H7 (cell line): ENCODE results near the gene IFNG. TPM values are rescaled to one million over a fixed set of nuclear protein-coding genes. Genes with fewer than 3 reads are reported as not detected.

Source experiments
- DNase-seq: peaks from one replicate; pipeline ENCODE4 v3.0.0; 2012
- H3K27me3 ChIP-seq: 2 replicates; pipeline ENCODE4 v1.6.0; 2011; ENCODE audit warnings: mild to moderate bottlenecking, low read length; ENCODE audit not compliant: control insufficient read depth, insufficient read depth
- H3K36me3 ChIP-seq: replicated peaks from 2 replicates; pipeline ENCODE4 v1.5.1; 2011; ENCODE audit warnings: low read length; ENCODE audit not compliant: control insufficient read depth, insufficient read depth
- H3K4me3 ChIP-seq: 2 replicates; pipeline ENCODE4 v1.5.1; 2011; ENCODE audit warnings: low read depth, mild to moderate bottlenecking, control low read depth, low read length, moderate library complexity; ENCODE audit not compliant: insufficient read depth
- total RNA-seq: library from RNA; depleted of rRNA; stranded (reverse); fragments of >200 nt; shearing (Covaris generic); gene quantifications from 2 replicates; pipeline ENCODE4 v1.2.3, GENCODE V29; 2014

IFNG gene
- total RNA-seq, 1 experiment from 2014 or later: not detected

DNA sequence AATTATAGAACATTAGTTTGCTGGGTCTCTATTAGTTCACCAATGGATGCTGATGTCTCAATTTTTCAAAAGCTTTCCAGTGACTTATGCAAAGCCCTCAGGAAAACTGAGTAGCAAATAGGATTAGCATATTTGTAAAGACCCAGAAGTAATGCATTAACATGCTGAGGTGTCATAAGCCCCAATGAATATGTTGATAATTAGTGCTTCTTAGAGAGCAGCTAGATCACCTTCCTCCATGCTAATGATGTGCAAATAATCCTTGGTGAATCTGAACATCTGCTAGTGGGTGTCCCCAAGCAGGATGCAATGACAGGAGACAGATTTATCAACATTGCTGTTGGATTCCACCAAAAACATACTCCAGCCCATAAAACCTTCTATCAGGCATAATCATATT is 19.0 kb downstream of the IFNG start:
- Histone ChIP-seq H3K4me3 (no peak overlapping the region), H3K27me3 (no peaks in the 10 kb centered on the region; the same call in 1 of the 2 replicates), H3K36me3 (no peaks in the 10 kb centered on the region)
- DNase-seq: no peak

DNA sequence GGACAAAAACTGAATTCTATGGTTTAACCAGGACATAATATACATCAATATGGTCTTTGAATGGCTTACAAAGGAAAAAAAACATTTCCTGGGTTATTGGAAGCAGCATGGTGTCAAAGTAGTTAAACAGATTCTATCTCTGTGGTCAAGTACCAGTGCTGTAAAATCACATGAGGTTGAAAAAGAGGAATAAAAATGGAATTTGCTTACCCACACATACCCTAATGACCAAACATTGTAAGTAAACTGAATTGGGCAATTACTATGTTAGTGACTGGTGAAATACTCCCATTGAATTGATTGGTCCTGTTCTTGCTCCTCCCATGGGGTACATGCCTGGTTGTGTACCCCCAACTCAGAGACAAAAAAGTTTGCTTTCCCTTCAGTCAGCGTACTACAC is 19.6 kb downstream of the IFNG start:
- no peaks in the 10 kb centered on the region for H3K36me3 ChIP-seq
- DNase-seq: no peak
- no peaks in the 10 kb centered on the region; the same call in 1 of the 2 replicates for H3K27me3 ChIP-seq
- no peak overlapping the region for H3K4me3 ChIP-seq

DNA sequence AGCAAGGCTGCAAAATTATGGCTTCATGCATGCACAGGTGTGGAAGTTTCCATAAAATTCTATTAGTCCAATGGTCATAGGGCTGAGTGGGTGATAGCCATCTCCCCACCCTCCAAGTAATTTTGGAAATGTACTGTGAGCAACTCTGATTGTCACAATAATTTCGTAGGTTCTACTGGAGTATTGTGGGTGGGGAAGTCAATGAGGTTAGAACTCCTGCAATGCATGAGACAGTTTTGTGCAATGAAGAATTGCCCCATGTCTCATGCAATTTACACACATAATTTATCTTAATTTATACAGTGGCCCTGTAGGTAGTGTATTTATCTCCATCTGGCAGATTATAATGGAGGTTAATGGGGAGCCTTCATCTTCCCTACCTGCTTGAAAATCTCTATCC is 20.5 kb downstream of the IFNG start:
- no peaks in the 10 kb centered on the region for H3K36me3 ChIP-seq
- no peaks in the 10 kb centered on the region; the same call in 1 of the 2 replicates for H3K27me3 ChIP-seq
- H3K4me3 ChIP-seq: no peak overlapping the region
- DNase-seq: no peak

DNA sequence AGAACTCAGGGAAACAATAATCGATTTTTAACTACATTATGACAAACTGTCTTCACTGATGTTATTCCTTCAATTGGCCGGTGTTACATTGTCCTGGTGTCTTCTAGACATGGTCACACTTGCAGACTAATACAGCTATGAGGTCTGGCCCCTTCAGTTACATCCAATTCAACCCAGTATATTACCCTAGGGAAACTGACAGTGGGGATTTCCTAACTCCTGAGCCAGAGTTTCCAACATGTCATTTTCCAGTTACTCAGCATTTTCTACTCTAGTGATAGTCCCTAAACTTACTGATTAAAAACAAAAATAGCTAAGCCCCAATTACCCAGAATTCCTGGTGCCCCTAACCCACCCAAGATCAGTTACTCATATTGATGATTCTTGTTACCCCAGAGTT is 21.1 kb downstream of the IFNG start:
- DNase-seq: no peak
- H3K27me3 ChIP-seq: no peaks in the 10 kb centered on the region; the same call in 1 of the 2 replicates
- no peak overlapping the region for H3K4me3 ChIP-seq
- H3K36me3 ChIP-seq: no peaks in the 10 kb centered on the region

DNA sequence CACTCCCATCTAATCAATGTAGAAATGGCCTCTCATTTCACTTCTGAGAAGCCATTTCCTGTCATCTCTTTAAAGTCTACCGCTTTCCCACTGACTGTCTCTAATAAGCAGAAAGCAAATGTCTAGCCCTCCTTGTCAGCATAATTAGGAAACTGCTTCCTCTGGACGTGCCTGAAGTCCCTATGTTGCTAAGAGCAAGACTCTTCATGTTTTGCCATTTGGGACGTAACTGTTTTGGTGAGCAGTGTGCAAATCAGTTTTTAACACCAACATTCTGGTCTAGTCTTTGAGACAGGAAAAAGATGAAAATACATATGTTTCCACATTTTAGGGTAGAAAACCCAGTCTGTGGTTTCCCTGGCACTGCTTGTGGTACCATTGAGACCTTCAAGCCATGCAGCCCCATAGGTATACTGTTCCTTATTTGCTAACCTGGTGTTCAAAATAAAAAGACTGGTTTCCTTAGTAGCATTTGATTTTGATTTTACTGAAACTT is 22.2 kb downstream of the IFNG start:
- no peak for DNase-seq
- Histone ChIP-seq H3K4me3 (no peak overlapping the region), H3K27me3 (no peaks in the 10 kb centered on the region; the same call in 1 of the 2 replicates)

DNA sequence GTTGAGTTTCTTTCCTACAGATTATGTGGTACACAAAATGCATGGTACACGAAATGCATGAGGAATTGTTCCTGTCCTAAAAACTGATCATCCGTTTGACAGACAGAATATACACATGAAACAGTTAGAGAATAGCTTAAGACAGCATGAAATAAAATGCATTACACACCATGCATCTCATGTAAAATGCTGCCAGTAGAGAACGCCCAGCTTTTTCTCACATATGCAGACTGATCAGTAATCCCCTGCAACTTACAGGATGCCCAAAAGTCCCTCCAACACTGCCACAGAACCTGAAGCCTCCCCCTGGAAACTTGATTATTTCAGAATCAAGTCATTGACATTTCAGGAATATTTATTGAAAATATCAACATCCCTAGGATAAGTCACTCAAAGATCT is 24.0 kb downstream of the IFNG start:
- DNase-seq: no peak
- no peaks in the 10 kb centered on the region for H3K36me3 ChIP-seq
- H3K4me3 ChIP-seq: no peak overlapping the region
- H3K27me3 ChIP-seq: no peaks in the 10 kb centered on the region; the same call in 1 of the 2 replicates

More for the DNA sequence above, 22.2 kb downstream of the IFNG start:
- no peaks in the 10 kb centered on the region for H3K36me3 ChIP-seq

DNA sequence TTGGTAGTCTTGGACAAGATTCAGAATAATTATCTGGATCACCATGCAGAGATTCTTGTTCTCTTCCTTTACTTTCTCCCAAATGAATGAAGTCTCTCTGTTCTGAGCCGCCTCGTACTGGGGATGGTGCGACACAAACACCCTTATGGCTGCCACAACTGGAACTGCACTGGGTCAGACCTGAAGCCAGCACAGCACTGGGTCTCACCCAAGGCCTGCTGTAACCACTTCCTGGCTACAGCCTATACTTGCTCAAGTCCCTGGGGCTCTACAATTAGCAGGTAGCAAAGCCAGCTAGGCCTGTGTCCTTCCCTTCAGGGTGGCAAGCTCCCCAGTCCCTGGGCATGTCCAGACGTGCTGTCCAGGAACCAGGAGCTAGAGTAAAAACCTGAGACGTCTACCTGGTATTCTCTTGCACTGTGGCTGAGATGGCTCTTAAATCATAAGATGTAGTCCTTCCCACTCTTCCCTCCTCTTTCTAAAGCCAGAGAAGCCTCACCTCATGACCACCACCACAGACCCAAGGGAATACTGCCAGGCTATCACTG is 27.6 kb downstream of the IFNG start:
- no peak overlapping the region for H3K4me3 ChIP-seq
- H3K27me3 ChIP-seq: no peaks in the 10 kb centered on the region; the same call in 1 of the 2 replicates
- no peaks in the 10 kb centered on the region for H3K36me3 ChIP-seq
- DNase-seq: no peak

DNA sequence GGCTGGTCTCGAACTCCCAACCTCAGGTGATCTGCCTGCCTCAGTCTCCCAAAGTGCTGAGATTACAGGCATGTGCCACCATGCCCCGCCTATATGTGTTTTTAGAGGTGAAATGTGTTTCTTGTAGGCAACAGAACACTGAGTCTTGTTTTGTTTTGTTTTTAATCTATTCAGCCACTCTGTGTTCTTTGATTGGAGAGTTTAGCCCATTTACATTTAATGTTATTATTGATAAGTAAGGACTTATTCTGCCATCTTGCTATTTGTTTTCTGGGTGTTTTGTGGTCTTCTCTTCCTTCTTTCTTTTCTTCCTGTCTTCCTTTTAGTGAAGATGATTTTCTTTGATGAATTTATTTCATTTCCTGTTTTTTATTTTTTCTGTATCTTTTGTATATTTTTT is 29.6 kb downstream of the IFNG start:
- no peak for DNase-seq
- no peaks in the 10 kb centered on the region for H3K36me3 ChIP-seq
- H3K4me3 ChIP-seq: no peak overlapping the region
- no peaks in the 10 kb centered on the region for H3K27me3 ChIP-seq

DNA sequence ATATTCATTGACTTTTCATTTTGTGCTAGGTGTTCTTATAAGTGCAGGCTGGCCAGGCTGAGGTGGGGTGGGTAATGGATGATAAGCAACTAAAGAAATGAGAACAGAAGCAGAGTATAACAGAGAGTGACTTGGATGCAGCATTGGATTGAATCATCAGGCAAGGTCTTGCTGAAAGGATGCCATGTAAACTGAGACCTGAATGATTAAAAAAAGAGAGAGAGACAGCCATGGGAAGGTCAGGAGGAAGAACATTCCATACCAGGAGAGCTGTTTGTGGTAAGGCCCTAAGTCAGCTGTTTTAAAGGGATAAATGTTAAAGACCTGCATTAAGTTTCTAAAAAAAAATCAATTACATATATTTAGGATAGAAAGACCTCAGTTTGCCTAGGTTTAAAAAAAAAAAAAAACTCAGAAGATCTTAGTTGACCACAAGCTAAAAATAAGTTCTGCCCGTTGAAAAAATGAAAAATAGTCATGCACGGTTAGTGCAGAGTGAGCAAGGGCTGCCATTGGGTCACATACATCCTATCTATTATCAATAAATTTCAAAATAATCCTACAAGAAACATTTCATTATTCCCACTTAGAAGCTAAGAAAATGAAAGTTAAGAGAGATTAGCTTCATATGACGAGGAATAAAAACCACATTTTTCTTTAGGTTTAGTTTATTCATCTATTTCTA is 37.2 kb downstream of the IFNG start:
- DNase-seq: no peak
- Histone ChIP-seq H3K27me3 (no peaks in the 10 kb centered on the region), H3K4me3 (no peak overlapping the region), H3K36me3 (no peaks in the 10 kb centered on the region)

DNA sequence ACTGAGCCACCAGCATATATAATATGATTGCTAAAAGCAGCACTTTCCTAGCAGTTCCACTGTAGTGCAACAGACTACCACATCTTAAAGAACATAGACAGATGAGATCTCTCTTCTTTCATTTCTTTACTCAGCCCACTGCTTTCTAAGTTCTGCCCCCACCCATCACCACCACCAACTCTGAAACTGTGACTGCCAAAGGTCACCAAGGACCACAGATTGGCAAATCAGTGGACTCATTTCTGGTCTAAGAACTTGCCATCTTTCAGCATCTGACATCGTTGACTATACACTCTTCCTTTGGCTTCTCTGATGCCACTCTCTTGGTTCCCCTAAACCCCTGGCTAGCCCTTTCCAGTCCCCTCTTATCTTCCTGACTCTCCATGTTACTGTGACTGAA is 38.4 kb downstream of the IFNG start:
- Histone ChIP-seq H3K27me3 (no peaks in the 10 kb centered on the region), H3K36me3 (no peaks in the 10 kb centered on the region), H3K4me3 (no peak overlapping the region)
- no peak for DNase-seq

DNA sequence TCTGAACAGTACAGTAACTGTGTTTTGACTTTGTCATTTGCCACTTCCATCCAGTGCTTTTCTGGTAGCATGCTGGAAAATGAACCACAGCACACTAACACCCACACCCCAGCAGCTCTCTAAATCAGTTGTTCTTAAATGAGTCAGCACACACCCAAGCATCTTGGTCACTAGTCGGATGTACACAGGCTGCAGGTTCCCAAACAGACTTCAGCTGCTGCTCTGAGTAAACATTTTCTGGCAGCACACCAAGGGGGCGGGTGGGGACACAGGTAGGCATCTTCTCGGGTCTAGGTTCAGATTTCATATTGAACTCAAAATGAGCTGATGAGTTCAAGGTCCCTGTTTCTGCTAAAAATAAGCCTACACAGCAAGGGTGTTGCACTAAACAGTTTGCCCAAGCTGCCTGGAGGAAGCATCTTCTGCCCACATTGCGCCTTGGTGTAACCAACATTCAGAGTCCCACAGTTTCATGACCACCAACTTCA is 39.8 kb downstream of the IFNG start:
- H3K4me3 ChIP-seq: no peak overlapping the region
- no peak for DNase-seq
- no peaks in the 10 kb centered on the region for H3K36me3 ChIP-seq
- no peaks in the 10 kb centered on the region for H3K27me3 ChIP-seq

DNA sequence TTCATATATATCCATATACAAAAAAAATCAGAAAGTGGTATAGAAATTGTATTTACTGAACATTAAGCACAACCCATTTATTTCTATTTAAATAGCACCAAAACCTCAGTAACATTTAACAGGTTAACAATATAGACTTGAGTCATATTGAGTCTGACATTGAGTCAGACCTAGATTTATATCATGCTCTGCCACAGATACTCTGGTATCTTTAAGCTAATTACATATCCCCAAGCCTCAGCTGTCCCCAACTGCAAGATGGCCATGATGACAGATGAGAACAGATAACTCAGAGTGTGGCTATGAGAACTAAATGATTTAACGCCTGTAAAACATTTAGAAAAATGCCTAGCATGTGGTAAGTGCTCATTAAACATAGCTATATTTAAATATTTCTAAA is 40.3 kb downstream of the IFNG start:
- DNase-seq: no peak
- Histone ChIP-seq H3K4me3 (no peak overlapping the region), H3K36me3 (no peaks in the 10 kb centered on the region), H3K27me3 (no peaks in the 10 kb centered on the region)

DNA sequence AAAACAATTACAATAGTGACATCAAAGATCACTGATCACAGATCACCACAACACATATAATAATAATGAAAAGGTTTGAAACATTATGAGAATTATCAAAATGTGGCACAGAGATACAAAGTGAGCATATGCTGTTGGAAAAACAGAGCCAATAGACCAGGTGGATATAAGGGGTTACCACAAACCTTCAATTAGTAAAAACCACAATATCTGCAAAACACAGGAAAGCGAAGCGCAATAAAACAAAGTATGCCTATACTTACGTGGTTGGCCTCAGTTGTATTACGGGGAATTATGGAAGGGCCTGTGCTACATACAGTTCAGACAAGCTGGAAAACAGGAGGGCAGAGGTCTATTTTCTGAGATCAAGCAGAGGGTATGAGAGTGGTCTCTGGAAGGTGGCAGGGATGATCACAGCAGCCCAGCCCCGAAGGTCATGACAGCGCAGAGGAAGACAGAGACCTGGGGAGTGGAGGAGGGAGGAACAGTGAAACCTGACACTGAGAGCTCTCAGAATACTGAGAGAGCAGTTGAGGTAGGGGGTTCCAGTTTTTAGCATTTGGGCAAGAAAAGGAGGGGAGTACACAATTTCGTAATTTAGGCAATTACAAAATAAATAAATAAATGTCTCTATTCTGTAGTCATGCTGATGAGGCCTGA is 41.3 kb downstream of the IFNG start:
- H3K36me3 ChIP-seq: no peaks in the 10 kb centered on the region
- H3K4me3 ChIP-seq: no peak overlapping the region
- no peaks in the 10 kb centered on the region for H3K27me3 ChIP-seq
- peak; percentile 19 for DNase-seq

DNA sequence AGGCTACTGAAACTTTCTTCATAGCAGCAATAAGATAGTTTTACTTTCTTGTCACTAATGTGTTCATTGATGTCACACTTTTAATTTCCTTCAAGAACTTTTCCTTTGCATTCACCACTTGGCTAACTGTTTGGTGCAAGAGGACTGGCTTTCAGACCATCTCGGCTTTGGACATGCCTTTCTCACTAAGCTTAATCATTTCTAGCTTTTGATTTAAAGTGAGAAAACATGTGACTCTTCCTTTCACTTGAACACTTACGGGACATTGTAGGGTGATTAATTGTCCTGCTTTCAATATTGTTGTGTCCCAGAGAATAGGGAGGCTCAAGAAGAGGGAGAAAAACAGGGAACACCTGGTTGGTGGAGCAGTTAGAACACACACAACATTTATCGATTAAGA is 41.9 kb downstream of the IFNG start:
- H3K4me3 ChIP-seq: no peak overlapping the region
- no peaks in the 10 kb centered on the region for H3K27me3 ChIP-seq
- no peaks in the 10 kb centered on the region for H3K36me3 ChIP-seq
- no peak for DNase-seq

DNA sequence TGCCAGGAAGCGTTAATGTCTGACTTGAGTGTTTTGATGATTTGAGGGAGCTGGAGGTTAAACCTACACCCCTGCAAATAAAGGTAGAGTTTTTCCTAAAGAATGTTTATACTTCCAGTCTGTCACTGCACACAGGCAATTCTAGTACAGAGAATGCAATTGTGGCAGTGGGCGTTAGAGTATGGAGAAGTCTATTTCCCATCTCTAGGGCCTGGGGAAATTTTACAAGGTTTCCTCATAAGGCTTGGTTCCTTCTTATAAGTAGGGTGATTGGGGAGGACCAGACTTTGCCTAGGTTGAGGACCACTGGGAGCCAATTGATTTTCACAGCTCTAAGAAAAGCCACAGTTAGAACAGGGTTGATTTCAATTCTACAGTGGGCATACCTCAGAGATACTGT is 44.3 kb downstream of the IFNG start:
- Histone ChIP-seq H3K36me3 (no peaks in the 10 kb centered on the region), H3K27me3 (no peaks in the 10 kb centered on the region), H3K4me3 (no peak overlapping the region)
- DNase-seq: no peak
